ENCODE results near the gene NFIX.

The NFIX gene

DNA sequence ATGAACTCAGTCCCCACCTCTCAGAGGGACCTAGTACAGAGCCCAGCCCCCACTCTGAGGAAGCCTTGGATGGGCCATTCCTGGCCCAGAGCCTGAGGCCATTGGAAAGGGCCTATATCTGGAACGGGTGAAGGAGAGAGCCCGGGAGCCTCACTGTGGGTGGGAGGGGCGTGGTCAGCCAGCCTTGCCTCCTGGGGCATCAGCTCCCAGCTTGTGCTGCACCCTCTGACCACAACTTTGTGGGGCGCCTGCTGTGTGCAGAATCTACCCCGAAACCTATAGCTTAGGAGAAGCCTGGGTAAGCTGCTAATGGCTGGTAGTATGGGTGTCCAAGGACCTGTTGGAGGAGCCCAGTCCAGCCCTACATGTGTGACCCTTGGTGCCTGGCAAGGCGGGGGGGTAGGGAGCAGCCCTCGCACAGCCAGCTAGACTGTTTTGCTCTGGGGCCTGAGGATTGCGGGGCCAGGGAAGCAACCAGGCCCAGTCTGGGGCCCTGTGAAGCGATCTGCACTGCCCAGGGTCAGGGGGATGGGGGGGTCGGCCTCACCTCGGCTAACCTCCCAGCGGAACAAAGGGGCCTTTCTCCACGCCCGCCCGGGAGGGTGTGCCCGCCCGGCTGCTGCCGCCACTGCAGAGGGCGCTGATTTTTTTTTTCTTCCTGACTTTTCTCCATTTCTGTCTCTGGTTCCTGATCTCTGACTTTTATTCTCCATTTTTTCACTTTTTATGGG lies 65.1 kb downstream of the NFIX start:
- DNase-seq, result peak; percentile 61

DNA sequence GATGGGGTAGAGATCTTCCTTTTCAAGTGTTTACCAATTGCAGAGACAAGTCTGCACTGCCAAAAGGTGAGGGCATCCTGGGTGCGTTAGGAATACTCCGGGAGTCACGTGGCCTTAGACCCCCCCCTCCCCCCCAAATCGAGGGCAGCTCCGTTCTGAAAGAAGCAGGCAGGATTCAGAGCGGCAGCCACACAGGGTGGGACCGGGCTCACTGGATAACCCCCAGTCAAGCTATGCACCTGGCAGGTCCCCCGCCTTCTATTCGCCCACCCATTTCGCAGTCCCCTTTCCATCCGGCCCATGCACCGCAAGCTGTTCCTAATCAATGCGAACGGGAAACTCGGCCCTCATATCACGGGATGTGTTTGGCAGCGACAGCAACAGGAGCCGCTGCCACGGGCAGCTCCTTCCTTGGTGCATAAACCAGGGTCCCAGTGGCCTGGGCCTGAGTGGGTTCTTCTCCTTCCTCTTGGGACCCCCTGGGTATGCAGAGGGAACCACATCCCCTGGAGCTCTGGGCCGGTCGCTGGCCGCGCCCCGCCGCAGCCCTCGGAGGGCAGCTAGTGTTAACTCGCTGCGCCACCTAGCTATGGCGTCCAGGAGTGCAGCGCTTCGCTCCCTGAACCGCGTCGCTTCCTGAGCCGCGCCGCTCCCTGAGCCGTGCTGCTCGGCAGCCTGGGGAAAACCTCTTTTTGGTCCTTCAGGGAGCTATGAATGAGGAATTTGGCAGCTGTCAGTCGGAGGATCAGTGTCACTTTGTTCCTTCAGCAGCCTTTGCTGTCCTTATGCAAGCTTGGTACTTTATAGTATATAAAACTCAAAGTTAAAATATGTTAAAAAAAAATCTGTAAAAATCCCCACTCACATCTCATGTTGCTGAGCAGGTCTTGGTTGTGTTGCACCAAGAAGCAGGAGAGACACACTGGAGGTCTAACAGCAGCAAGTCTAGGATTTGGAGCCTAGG lies 66.0 kb downstream of the NFIX start:
- DNase-seq, result peak; percentile 95

DNA sequence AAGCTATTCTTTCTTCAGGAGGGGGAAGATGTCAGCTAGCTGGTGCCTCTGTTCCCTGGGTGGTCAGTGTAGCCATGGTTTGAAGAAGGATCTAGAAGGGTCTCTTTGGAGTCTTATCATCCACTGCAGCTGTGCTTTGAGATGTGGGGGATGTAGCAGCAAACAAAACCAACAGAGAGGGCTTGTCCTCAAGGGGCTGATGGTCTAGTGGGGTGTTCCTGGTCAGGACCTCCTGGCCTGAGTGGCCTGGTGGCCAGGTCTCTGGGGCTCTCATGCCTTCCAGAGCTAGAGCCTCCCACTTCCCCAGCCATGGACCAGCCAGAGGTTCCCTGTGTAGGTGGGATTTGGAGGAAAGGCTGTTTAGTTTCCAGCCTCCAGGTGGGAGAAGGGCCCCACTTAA lies 67.0 kb downstream of the NFIX start:
- no peak for DNase-seq

DNA sequence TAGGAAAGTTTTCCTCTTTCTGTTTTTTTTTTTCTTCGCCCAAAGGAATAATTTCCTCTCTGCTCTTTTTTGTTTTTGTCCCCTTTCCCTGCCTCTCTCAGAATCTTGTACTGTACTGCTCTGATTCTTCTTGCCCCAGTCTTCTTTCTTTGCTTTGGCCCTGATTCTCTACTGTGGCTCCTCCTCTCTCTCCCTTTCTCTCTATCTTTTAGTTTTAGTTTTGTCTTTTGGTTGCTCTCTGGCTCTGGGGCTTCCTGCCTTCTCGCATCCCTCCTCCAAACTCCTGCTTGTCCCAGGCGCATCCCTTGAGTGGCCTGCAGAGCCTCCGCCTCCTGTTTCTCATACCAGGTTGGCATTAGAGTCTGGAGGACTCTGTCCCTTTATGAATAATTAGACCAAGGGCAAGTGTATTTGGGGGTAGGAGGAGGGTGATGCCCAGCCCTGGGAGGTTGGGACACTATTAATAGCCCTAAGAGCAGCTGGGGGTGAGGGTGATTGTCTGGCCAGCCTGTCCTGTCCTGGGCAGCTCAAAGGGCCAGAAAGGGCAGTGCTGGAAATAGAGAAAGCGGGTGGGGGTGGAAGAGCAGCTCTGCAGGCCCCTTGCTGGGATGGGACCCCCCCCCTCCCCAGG lies 68.3 kb downstream of the NFIX start:
- no peak for DNase-seq

DNA sequence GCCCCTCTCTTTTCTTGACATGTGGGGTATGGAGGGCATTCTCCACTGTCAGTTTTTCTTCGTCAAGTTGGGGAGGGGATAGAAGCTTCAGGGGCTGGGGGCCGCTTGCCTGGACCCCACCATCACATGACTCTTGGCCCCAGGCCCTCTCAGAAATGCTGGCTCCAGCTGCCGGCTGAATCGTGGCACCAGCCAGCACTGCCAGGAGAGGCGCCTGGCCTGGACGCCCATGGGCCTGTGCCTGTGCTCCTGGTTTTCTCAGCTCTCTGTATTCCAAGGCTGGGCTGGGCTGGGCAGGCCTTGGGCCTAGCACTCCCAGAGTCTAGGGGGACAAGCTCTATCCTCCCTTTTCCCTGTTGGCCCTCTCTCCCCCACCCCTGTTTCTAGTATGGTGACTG lies 68.8 kb downstream of the NFIX start:
- no peak for DNase-seq

DNA sequence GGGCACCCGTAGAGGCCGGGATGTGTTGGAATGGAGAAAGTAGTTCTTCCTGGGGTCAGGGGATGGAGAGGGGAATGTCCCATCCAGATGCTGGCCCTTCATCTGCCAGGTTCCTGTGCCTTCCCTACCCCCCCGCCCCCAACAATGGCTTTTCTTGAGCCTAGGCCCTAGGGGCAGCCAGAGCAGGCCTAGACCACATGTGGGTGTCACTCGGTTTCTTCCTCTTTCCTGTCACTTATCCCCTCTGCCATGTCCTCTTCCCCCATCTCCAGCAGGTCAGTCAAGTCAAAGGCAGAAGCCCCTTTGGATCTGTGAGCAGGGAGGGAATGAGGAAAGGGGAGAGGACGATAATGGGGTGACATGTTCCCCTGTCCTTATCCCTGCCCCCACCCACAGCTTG lies 71.0 kb downstream of the NFIX start:
- no peak for DNase-seq

DNA sequence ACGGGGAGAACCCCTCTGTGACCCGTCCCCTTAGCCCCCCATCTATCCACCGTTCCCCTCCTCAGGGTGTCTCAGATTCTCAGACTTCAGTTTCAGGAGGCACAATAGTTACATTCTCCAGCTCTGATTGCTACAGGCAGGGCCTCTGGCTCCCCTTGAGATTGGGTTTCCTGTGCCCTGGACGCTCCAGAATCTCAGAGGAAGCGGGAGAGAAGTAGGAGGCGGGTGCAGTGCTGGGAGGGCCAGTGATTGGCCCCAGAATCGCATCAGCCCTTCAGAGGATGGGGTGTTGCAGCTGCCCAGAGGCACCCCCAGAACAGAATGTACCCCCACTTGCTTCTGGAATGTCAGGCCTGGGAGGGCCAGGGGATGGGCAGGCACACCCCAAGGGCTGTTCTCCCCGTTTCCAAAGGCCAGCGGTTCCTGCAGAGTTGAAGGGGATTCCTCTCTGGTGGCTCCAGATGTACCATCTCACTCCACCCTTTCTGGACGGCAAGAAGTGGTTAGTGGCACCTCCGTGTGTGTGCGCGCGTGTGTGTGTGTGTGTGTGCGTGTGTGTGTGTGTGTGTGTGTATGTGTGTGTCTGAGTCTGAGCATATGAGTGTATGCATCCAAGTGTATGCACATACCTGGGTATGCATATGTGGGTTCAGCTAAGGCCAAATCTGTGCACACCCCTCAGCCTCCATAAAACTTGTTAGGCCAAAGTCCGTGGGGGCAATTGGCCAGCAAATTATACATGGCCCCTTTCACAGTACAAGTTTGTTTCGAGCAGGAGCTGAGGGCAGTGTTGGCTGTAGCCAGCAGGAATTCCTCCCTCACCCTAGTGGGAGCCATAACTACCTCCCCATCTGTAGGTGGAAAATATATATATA lies 71.9 kb downstream of the NFIX start:
- no peak for DNase-seq

DNA sequence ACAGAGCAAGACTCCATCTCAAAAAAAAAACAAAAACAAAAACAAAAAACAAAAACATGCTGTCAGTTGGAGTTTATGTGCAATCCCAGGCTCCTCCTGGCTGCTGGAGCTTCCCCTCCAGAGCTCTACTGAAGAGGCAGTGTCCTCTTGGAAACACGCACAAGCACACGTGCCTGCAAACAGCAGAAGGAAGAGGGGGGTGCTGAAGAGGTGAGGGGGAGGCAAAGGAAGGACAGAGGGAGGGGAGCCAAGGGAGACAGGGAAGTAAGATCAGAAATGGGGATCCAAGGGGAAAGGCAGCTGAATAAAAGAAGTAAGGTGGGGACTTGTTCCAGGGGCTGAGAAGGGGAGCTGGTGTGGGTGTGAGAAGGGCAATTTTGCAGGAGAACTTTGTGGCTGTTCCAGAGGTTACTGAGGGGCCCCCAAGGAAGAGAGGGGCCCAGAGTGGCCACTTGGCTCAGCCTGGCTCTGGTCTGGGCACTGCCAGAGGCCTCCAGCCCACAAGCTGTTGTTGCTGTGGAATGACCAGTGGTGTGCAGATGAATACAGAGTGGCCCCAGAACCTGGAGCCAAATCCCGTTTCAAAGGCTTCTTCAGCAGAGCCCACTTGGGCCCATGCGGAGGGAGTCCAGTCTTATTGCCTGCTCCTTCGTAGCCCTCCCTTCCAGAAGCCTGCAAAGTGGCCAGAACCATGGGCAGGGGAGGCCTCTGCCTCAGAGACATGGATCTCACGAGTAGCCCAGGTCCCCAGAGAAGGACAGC lies 73.0 kb downstream of the NFIX start:
- no peak for DNase-seq

DNA sequence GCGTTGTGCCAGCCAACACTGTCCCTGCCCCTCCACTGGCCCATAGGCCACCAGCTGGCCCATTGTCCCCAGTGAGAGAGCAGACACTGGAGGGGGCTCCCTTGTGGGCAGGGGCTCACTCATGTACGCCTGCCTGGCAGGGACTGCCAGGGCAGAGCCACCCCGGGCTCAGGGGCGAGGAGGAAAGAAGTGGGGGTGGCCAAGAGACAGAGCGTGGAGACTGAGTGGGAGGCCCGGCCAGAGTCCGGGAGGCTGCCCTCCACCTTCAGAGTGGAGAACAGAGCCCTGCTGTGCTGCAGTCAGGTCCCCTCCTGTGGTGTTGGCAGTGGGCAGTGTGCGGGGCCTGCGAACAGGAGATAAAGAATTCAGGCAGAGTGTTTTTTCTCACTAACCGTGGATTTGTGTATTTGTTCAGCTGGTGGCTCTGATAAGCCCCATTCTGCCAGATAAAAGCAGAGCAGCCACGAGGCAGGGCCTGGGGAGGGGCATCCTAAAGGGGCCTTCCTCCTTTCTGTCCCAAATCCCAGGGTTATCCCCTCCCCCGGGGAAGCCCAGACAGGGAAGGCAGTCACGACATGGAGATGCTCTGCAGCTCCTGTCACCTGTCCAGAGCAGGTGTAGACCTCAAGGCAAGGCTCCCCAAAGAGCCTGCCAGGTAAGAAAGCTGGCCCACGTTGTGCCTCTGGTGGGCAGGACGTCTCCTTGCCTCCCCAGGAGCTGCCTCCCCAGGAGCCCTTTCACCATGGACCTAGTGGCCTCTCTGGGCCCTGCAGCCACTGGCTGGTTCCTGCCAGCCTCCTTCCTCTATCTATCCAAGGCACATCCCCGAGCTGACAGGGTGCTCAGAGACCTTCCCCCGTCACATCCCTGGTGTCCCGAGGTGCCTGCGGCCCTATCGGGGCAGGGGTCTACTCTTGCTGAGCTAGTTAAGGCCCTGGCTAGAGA lies 74.4 kb downstream of the NFIX start:
- DNase-seq, result no peak

DNA sequence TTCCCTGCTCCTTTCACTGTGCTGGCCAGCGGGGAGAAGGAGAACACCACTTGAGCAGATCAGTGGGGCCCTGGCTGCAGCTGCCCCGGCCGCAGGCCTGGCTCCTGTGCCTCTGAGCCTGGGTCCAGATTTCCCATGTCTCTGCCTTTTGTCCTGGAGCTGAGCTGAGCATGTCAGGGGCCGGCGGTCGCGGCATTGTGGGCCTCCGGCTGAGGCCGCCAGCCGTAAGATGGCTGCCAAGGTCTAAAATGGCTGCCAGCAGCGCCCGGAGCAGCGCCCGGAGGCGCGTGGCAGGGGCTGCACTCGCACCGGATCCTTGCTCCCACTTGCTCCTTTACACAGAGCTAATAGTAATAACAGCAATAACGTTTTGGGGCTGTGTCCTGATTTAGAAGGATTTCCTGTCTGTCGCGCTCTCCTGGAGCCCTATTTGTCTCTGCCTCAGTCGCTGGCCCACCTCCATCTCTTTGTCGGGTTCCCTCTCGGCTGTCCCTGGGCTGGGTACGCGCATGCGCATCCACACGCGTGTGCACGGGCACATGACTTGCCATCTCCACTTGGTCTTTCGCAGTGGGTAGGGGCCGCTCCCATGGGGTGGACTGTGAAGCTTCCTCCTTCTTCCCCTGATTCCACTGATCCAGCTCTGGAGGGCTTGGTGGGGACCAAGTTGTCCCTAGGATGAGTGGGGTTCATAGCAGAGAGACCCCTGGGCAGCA lies 75.3 kb downstream of the NFIX start:
- no peak for DNase-seq

DNA sequence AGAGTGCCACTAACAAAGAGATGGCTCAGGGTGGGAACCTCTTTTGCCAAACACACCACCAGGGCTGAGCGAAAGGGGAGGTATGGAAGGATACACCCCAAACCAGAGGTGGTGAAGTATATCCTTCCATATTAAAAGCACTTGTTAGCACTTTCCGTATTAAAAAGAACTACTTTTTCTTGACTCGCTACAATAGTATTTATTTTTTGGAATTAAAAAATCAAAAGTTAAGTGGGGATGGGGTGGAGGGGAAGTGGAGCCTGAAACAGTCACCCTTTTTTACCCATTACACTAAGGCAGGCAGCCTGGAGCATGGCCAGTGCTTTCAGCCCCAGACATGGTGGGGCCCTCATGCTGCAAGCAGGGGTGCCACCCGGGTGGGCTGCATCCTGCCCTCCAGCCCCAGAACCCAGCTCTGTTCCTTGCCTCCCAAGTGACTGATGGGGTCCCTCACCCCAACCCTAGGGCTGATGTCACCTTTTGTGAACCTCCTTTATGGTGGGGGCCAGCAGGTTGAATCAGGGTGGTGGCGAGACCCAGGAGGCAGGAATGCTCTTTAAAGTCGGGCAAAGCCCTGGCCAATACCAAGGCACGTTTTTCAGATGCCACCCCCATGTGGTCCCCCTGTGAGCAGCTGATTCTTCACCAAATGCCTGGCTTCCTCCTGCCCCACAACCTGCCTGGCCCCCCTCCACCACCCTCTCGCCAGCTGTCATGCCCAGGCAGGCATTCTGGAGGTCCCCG lies 76.3 kb downstream of the NFIX start:
- no peak for DNase-seq

DNA sequence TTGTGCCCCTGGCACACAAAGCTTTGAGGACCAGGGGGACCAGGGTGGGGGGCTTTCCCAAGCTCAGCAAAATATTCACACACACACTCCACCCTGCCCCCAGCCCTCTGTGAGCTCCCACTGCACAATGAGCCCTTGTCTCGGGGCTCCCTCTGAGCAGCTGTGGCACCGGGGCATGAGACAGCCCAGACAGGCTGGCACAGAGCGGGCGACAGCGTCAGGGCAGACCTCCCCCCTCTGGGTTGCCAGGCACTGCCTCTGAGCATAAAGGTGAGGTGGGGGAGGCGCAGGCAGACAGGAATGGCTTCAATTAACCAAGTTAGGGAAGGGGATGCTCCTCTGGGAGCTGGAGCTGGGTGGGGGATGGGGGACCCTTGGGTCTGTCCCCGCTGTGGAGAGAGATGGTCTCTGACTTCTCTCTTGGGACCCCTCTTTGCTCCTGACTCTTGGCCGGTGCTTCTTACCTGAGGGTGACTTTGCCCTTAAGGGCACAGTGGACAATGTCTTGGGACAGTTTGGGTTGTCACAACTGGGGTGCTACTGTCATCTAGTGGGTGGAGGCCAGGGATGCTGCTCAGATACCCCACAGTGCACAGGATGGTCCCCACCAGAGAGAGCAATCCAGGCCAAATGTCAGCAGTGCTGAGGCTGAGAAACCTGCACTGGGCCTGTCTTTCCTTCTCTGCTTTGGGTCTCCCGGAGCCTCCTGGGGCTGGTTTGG lies 77.1 kb downstream of the NFIX start:
- no peak for DNase-seq

DNA sequence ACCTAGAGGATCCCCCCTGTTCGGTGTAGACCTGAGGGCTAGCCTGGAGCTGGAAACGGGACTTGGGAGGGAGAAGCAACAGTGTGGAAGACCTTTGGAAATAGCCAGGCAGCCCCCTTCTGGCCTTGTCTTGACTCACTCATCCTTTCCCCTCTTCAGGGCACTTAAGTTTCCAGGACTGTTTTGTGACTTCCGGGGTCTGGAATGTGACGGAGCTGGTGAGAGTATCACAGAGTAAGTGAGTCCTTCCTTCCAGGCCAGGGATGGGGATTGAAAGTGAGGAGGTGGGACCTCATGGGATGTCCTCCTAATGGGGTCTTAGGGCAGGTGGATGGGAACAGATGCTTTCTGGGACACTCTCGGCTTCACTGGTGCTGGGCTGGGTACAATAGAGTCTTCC lies 78.0 kb downstream of the NFIX start:
- DNase-seq, result no peak

DNA sequence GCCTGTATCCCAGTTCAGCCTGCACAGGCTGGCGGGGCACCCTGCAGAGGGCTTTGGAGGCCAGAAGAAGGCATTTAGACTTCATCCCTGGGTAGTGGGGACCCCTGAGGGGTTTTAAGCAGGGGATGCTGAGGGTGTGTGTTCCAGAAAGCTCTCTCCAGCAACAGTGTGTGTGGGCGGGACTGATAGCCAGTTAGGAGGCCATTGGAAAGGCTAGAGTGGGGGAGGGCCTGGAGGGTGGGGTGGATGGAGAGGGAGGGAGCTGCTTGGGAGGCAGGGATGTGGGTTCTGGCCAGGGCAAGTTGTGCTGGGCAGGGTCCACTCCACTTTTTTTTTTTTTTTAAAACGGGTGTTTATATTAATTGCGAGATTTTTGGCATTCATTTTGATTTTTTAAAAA lies 79.1 kb downstream of the NFIX start:
- DNase-seq, result no peak

DNA sequence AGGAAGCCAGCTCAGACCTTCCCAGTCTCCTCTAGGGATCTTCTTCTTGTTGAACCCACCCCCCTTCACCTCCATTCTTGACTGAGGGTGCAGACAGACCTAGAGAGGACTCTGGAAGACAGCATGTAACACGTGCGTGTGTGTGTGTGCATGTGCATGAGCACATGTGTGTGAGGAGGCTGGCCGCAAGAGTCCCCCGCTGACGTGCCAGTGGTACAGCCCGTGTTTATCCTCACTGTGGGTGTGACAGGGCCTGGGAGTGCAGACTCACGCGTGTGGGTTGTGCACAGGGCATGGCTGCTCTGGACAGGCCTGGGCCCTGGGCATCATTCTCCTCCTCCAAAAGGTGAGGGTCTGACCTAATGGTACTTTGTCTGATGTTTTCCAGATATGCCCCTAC lies 81.0 kb downstream of the NFIX start:
- DNase-seq, result no peak

DNA sequence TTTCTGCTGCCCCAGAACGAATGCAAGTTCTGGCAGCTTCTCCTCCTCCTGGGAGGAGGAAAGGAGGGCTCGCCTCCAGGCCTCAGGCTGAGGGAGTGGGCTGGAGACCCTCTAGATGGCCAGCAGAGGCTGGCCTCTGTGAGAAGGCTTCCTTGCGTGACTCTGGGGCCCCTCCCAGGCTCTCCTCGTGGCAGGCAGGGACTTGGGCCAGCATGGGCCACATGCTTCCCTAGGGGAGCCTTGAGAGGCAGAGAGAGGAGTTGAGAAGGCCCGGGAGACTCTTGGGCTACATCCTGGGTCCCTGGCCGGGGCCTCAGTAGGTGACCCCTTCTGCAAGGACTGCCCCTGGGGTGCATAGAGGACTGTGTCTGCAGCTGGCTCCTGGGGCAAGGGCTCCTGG lies 81.5 kb downstream of the NFIX start:
- no peak for DNase-seq

DNA sequence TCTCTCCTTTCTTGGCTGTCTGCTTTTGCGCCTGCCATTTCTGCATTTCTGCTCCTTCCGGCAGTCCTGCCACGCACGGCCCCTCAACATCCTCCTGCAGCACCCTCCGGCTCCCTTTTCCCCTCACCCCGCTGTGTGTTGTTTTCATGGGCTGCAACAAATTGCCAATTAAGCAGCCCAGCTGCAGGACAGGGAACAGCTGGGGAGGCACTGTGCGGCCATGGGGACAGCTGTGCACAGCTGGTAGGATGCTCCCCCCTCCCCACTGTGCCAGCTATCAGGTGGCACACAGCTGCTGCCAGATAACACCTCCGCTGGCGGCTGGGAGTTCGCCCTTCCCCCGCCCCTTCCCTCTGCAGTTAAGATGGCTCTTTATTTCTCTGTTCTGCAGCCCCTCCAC lies 82.0 kb downstream of the NFIX start:
- DNase-seq, result peak; percentile 51

DNA sequence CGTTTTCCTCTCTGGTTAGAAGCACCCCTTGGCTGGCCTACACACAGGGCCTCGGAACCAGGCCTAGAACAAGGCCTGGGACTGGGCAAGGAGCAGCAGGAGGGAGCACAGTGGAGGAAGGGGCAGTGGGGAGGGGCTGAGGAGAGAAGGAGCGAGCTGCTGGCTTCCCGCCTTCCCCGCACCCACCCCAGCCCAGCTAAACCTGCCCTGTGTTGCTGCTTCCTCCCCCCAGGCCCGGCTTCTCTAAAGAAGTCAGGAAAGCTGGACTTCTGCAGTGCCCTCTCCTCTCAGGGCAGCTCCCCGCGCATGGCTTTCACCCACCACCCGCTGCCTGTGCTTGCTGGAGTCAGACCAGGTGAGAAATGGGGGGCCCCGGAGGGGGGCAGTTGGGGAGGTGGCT lies 83.1 kb downstream of the NFIX start:
- no peak for DNase-seq
